ENCODE measurements around the gene ZNF618. TPM values are rescaled to one million over a fixed set of nuclear protein-coding genes. Genes with fewer than 3 reads are reported as not detected.
"Not testable (repeated sequence)": the region's sequence is repeated elsewhere in the genome, so short reads cannot be mapped to it uniquely, and the experiment has no call there.

ZNF618 gene
- total RNA-seq, 2 donors from 2014 or later: 4.6 to 11.3 TPM

GRCh38 chr9:114082017-114082762, 206.1 kb downstream of the ZNF618 start:
- Histone ChIP-seq H3K4me3 (no peak overlapping the region), H3K9me3 (no peaks in the 10 kb centered on the region), H3K36me3 (no peaks in the 10 kb centered on the region), H3K27ac (no peak overlapping the region), H3K27me3 (replicated peaks; ENCODE audit: insufficient read depth) (no peaks in the 10 kb centered on the region), H3K4me1 (replicated peaks) (no peaks in the 10 kb centered on the region)
- TF ChIP-seq CTCF (IDR thresholded peaks at IDR 0.05): peak; percentile 93 to 96 (median 94)
- TF ChIP-seq POLR2A (IDR thresholded peaks at IDR 0.05): no peak
- TF ChIP-seq POLR2AphosphoS5 (IDR thresholded peaks at IDR 0.05): peak; percentile 85
- 55% methylated on average over 10 of the region's 10 CpGs for WGBS
- intact Hi-C loops (cut with DNase I): loop anchor here (2.0 to 5.0 kb wide), 2 partner anchors 75 to 209 kb away; partner anchors contain the start of gene COL27A1
- DNase-seq (ENCODE audit: low spot score): peak; percentile 93

DNA sequence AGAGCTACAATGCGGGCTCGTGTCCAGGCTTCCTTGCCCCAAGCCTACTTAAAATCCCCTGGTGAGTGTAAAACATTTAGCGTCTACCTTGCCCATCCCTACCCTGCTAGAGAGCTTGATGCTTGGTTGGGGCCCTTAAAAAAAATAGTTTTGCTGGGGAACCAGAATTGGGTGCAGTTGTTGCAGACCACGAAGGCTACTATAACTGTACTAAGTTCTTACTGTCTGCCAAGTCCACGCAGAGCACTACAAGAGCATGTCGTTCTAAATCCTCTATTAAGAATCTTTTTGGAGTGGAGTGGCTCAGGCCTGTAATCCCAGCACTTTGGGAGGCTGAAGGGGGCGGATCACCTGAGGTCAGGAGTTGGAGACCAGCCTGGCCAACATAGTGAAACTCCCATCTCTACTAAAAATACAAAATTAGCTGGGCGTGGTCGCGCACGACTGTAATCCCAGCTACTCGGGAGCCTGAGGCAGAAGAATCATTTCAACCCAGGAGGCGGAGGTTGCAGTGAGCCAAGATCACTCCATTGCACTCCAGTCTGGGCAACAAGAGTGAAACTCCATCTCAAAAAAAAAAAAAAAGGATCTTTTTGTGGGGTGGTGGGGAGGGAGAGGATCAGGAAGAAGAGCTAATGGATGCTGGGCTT, 206.8 kb downstream of the ZNF618 start:
- H3K36me3 ChIP-seq; H3K27me3 ChIP-seq (replicated peaks; ENCODE audit: insufficient read depth); H3K9me3 ChIP-seq; H3K4me1 ChIP-seq (replicated peaks); H3K4me3 ChIP-seq; DNase-seq (ENCODE audit: low spot score); H3K27ac ChIP-seq: not testable (repeated sequence)
- WGBS: 42% methylated on average over 13 of the region's 13 CpGs
- intact Hi-C loops (cut with DNase I): loop anchor here (2.0 to 5.0 kb wide), 2 partner anchors 74 to 208 kb away; partner anchors contain the start of gene COL27A1

DNA sequence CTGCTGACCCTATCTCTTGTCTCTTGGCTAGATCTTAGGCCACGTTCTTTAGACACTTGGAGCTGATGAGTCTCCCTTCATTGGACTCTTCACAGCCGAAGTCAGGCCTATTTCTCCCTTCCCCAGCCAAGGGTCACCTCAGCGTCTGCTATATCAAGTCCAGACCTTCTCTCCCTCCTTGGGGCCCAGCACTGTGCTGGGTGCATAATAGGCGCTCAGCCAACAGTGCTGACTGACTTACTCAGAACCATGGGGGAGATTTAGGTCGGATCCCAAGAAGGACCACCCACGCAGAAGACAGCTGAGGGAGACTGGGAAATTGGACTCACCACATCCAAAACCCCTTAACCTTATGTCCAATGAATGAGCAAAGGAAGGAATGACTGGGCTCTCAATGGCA, 207.6 kb downstream of the ZNF618 start:
- no peaks in the 10 kb centered on the region for H3K4me1 ChIP-seq (replicated peaks)
- no peaks in the 10 kb centered on the region for H3K9me3 ChIP-seq
- no peak for TF ChIP-seq POLR2A (IDR thresholded peaks at IDR 0.05)
- TF ChIP-seq POLR2AphosphoS5 (IDR thresholded peaks at IDR 0.05): no peak
- no peak for TF ChIP-seq CTCF (IDR thresholded peaks at IDR 0.05)
- no peak for DNase-seq (ENCODE audit: low spot score)
- no peaks in the 10 kb centered on the region for H3K36me3 ChIP-seq
- no peaks in the 10 kb centered on the region for H3K27me3 ChIP-seq (replicated peaks; ENCODE audit: insufficient read depth)
- H3K27ac ChIP-seq: no peak overlapping the region
- intact Hi-C loops (cut with DNase I): loop anchor here (2.0 to 5.0 kb wide), 2 partner anchors 74 to 207 kb away; partner anchors contain the start of gene COL27A1
- WGBS: 91% methylated on average over 6 of the region's 6 CpGs
- no peak overlapping the region for H3K4me3 ChIP-seq

- H3K9me3 ChIP-seq: no peaks in the 10 kb centered on the region
- no peaks in the 10 kb centered on the region for H3K27me3 ChIP-seq (replicated peaks; ENCODE audit: insufficient read depth)
- no peaks in the 10 kb centered on the region for H3K4me1 ChIP-seq (replicated peaks)
- H3K27ac ChIP-seq: no peak overlapping the region
- no peak for DNase-seq (ENCODE audit: low spot score)
- no peak overlapping the region for H3K4me3 ChIP-seq
- 79% methylated on average over 11 of the region's 11 CpGs for WGBS
- intact Hi-C loops (cut with DNase I): loop anchor here (5.0 kb wide), 1 partner anchor 73 kb away; the partner anchor contains the start of gene COL27A1
- TF ChIP-seq CTCF (IDR thresholded peaks at IDR 0.05) (no peak), POLR2AphosphoS5 (IDR thresholded peaks at IDR 0.05) (no peak), POLR2A (IDR thresholded peaks at IDR 0.05) (no peak)
- no peaks in the 10 kb centered on the region for H3K36me3 ChIP-seq
Observed at GRCh38 chr9:114084282-114085073, 208.4 kb downstream of the ZNF618 start.

DNA sequence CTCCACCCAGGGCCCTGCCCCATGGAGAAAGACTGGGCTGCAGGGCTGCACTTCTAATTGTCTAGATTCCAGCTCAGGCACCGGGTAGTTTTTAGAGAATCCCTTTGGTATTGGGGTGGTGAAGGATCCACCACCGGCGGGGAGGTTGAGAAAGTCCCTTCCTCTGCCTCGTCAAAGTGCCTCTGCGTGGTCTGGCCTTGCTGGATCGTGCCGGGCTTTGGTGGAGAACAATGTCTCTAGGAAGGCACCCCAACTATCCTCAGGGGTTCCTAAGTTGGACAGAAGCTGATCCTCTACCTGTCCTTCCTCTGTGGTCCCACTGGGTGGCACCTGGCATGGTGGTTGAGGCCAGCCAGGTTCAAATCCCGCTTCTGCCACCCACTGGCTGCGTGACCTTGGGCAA, 209.3 kb downstream of the ZNF618 start:
- intact Hi-C loops (cut with DNase I): no loop called here
- no peak overlapping the region for H3K4me3 ChIP-seq
- H3K27ac ChIP-seq: no peak overlapping the region
- no peaks in the 10 kb centered on the region for H3K4me1 ChIP-seq (replicated peaks)
- no peak for DNase-seq (ENCODE audit: low spot score)
- H3K27me3 ChIP-seq (replicated peaks; ENCODE audit: insufficient read depth): no peaks in the 10 kb centered on the region
- H3K36me3 ChIP-seq: no peaks in the 10 kb centered on the region
- no peak for TF ChIP-seq POLR2A (IDR thresholded peaks at IDR 0.05)
- no peak for TF ChIP-seq POLR2AphosphoS5 (IDR thresholded peaks at IDR 0.05)
- no peak for TF ChIP-seq CTCF (IDR thresholded peaks at IDR 0.05)
- H3K9me3 ChIP-seq: no peaks in the 10 kb centered on the region
- WGBS: 92% methylated on average over 9 of the region's 9 CpGs

Measured in prostate gland (tissue), 2 donors.